NT2/D1 (cell line): Measurements from ENCODE around the gene PPAN.
A peak's percentile ranks its signal among the peaks of the same experiment; 100 is the strongest.

Experiments
- DNase-seq: peaks from one replicate; pipeline ENCODE4 v3.0.0-alpha.2; 2011; ENCODE audit warnings: low read depth, low spot score
- H3K27me3 ChIP-seq: 2 replicates; pipeline ENCODE4 v1.6.0; 2011; ENCODE audit warnings: mild to moderate bottlenecking; ENCODE audit not compliant: insufficient read length, insufficient read depth
- H3K36me3 ChIP-seq: 2 replicates; pipeline ENCODE4 v1.6.1; 2011; ENCODE audit warnings: mild to moderate bottlenecking, low read length, mixed read lengths; ENCODE audit not compliant: insufficient read depth, insufficient read length
- H3K4me1 ChIP-seq: 2 replicates; pipeline ENCODE4 v1.5.1; 2011; ENCODE audit not compliant: insufficient read depth, insufficient read length
- H3K4me3 ChIP-seq: 2 replicates; pipeline ENCODE4 v1.5.1; 2011; ENCODE audit warnings: low read depth; ENCODE audit not compliant: insufficient read length
- H3K9ac ChIP-seq: 2 replicates; pipeline ENCODE4 v1.6.0; 2011; ENCODE audit warnings: low read depth; ENCODE audit not compliant: insufficient read length
- H3K9me3 ChIP-seq: 2 replicates; pipeline ENCODE4 v1.5.1; 2011; ENCODE audit warnings: mild to moderate bottlenecking, low read length; ENCODE audit not compliant: insufficient read depth
- SUZ12 ChIP-seq: IDR thresholded peaks from 2 replicates; pipeline ENCODE4 v1.6.1; 2011; ENCODE audit not compliant: insufficient read length, insufficient read depth; ENCODE audit errors: extremely low read depth
- YY1 ChIP-seq: IDR thresholded peaks from 2 replicates; pipeline ENCODE4 v1.6.1; 2011; ENCODE audit not compliant: insufficient read length, insufficient read depth
- ZNF274 ChIP-seq: IDR thresholded peaks from 2 replicates; pipeline ENCODE4 v1.6.1; 2011; ENCODE audit warnings: mild to moderate bottlenecking, low read depth, low read length

PPAN gene

DNA sequence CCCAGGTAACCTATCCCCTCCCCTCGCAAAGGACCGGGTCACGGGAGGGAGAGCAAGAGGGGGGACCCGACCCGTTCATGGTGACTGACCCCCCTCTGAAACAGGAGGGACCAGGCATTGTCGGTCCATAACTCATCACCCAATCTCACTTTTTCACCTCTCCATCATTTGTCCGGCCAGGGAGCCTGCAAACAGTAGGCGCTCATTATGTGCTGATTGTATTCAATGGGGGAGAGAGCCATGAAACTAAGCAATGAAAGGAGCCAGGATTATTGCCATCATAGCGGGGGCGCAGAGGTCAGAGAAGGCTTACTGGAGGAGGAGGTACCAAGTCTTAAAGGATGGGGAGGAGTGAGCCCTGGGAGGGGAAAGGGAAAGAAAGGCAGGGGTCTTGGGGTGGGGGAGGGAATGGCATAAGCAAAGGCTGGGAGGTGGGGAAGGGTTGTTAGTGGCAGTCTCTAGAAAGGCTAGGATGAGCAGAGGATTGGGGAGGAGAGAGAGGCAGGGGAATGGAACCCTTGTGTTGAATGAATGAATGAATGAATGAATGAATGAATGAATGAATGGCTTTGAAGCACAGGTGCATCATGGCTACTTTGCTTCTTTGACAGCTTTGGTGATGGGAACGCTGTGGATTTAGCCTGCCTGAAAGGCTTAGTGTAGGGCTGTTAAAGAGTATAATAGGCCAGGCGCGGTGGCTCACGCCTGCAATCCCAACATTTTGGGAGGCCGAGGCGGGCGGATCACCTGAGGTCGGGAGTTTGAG lies 18.7 kb upstream of the PPAN start:
- H3K4me3 ChIP-seq: peak overlapping the region; percentile 83
- no peak for TF ChIP-seq SUZ12
- TF ChIP-seq YY1: no peak
- TF ChIP-seq ZNF274: no peak
- no peaks in the 10 kb centered on the region for H3K9me3 ChIP-seq
- peaks cover 11% of the 10 kb centered on the region for H3K27me3 ChIP-seq
- peaks cover 2% of the 10 kb centered on the region for H3K36me3 ChIP-seq
- DNase-seq: no peak
- peaks cover 2% of the 10 kb centered on the region for H3K4me1 ChIP-seq
- peak overlapping the region; percentile 56 for H3K9ac ChIP-seq

DNA sequence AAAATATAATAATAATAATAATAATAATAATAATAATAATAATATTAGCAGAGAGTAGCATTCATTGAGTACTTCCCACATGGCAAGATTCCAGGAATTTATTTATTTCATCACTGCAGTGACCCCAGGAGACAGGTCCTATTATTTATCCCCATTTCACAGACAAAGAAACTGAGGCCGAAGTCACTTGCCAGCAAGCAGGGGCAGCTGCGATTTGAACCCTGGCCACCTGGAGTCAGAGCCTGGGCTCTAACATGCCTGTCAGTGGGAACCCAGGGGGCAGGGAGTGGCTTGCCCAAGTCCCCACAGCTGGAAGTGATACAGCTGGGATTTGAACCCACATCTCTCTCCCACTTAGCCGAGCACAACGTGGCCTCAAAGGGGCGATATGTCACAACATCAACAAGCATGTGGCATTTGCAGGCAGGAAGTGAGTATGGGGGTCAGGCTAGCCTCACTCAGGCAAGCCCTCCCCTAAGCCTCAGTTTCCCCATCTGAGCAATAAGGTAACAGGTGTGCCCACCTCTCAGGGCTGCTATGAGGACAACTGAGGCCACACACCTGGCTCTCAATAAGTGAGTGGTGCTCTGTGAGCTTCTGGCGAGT lies 17.1 kb upstream of the PPAN start:
- TF ChIP-seq ZNF274: no peak
- TF ChIP-seq SUZ12: no peak
- no peak for TF ChIP-seq YY1
- H3K4me3 ChIP-seq: no peak overlapping the region
- DNase-seq: no peak
- H3K9me3 ChIP-seq: no peaks in the 10 kb centered on the region
- peaks cover 2% of the 10 kb centered on the region for H3K36me3 ChIP-seq
- H3K9ac ChIP-seq: no peak overlapping the region
- H3K27me3 ChIP-seq: peaks cover 11% of the 10 kb centered on the region
- H3K4me1 ChIP-seq: peaks cover 2% of the 10 kb centered on the region

DNA sequence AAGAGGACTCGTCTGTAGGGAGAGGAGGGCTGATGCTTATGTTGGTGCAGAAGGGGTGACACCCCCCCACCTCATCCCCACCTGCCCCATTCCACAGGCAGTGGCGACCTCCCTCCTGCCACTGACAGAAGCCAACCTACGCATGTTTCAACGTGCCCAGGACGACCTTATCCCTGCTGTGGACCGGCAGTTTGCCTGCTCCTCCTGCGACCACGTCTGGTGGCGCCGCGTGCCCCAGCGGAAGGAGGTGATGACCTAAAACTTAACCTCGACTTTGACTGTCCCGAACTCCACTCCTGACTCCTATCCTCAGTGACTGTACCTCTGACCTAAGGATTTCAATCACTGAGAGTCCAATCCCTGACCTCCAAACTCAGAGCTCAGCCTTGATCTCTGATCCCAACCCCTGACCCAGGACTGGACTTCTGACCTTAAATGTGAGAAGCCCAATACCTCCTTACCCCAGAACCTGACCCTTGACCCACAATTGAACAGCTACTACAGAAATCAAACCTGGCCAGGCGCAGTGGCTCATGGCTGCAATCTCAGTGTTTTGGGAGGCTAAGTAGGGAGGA lies 16.3 kb upstream of the PPAN start:
- H3K36me3 ChIP-seq: peaks cover 2% of the 10 kb centered on the region
- TF ChIP-seq ZNF274: no peak

DNA sequence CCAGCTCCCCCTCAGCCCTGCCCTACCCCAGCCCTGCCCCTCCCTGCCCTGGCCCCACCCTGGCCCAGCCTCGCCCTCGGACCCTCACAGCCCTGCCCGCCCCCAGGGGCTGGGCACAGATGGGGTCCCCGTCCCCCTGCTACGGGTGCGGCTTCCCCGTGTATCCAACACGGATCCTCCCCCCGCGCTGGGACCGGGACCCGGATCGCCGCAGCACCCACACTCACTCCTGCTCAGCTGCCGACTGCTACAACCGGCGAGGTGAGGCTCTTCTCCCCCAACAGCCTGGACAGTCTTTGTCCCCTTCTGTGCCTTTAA lies 14.8 kb upstream of the PPAN start:
- peaks cover 2% of the 10 kb centered on the region for H3K36me3 ChIP-seq
- H3K9me3 ChIP-seq: no peaks in the 10 kb centered on the region
- no peak overlapping the region for H3K4me3 ChIP-seq
- TF ChIP-seq YY1: no peak
- TF ChIP-seq SUZ12: no peak
- no peak for TF ChIP-seq ZNF274
- H3K4me1 ChIP-seq: peaks cover 2% of the 10 kb centered on the region
- no peak for DNase-seq
- H3K9ac ChIP-seq: no peak overlapping the region
- peaks cover 14% of the 10 kb centered on the region for H3K27me3 ChIP-seq

More for the DNA sequence above, 16.3 kb upstream of the PPAN start:
- DNase-seq: no peak
- H3K9ac ChIP-seq: no peak overlapping the region
- peaks cover 14% of the 10 kb centered on the region for H3K27me3 ChIP-seq
- H3K4me1 ChIP-seq: peaks cover 2% of the 10 kb centered on the region
- no peaks in the 10 kb centered on the region for H3K9me3 ChIP-seq
- H3K4me3 ChIP-seq: no peak overlapping the region

DNA sequence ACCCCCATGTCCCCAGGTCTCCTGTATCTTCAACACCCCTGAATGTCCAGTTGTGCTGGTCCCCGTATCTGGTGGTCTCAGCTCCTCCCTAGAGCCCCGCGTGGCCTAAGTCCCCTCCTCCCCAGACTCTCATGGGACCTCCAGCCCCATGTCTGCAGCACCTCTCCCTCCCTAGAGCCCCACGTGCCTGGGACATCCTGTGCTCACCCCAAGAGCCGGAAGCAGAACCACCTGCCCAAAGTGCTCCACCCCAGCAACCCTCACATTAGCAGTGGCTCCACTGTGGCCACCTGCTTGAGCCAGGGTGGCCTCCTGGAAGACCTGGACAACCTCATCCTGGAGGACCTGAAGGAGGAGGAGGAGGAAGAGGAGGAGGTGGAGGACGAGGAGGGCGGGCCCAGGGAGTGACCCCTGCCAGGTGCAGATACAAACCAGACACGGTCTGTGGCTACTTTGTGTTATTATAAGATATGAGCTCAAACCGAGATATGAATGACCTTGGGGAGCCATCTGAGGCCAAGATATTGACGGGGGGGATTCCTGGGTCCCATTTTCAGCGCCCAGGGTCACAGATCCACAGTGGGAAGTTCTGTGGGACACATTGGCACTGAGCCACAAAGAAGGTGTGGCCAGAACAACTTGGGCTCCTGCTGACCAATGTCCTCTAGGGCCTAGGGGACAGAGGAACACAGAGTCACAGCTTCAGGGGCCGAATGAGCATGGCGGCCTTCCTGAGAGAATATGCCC lies 14.1 kb upstream of the PPAN start:
- peaks cover 3% of the 10 kb centered on the region for H3K4me1 ChIP-seq
- H3K36me3 ChIP-seq: peaks cover 2% of the 10 kb centered on the region
- no peak overlapping the region for H3K4me3 ChIP-seq
- H3K9ac ChIP-seq: no peak overlapping the region
- TF ChIP-seq YY1: no peak
- TF ChIP-seq SUZ12: no peak
- no peak for TF ChIP-seq ZNF274
- H3K27me3 ChIP-seq: peaks cover 14% of the 10 kb centered on the region
- DNase-seq: no peak
- H3K9me3 ChIP-seq: no peaks in the 10 kb centered on the region

DNA sequence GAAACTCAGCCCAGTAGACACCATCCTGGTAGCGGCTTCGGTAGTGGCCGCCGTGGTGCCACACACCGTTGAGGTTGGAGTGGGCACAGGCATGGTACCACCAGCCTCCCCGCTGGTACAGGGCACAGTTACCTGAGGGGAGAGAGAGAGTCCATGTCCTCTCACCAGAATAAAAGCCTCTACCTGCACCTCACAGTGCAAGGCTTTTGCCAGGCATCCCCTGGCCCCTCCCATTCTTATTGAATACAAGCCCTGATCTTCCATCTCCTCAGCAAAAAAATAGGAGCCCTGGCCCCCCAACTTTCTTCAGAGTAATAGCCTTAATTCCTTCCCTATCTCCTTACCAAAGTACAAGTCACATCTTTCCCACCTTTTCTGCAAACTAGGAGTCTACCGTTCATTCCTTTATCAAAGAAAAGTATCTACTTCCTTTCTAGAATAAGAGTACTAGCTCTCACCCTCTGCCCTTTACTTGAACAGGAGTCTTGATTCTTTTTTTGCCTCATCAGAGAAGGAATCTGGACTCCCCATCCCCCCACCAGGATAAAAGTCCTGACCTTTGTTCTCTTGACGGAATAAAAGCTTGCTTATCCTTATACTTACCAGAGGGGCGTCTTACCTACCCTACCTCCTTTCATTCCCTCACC lies 13.4 kb upstream of the PPAN start:
- Histone ChIP-seq H3K27me3 (peaks cover 14% of the 10 kb centered on the region), H3K9ac (no peak overlapping the region), H3K9me3 (no peaks in the 10 kb centered on the region), H3K4me3 (no peak overlapping the region), H3K4me1 (peaks cover 3% of the 10 kb centered on the region), H3K36me3 (peaks cover 2% of the 10 kb centered on the region)
- DNase-seq: no peak
- TF ChIP-seq SUZ12: no peak
- no peak for TF ChIP-seq YY1
- TF ChIP-seq ZNF274: no peak
